Mononuclear cell (primary cell): ENCODE data around the gene VSX1. TPM values are rescaled to one million over a fixed set of nuclear protein-coding genes. Genes with fewer than 3 reads are reported as not detected.

Experiments
- H3K27me3 ChIP-seq: 2 replicates; pipeline ENCODE4 v1.6.0; 2011; ENCODE audit warnings: low read length, control low read depth; ENCODE audit not compliant: insufficient read depth
- H3K4me1 ChIP-seq: 2 replicates; pipeline ENCODE4 v1.5.1; 2011; ENCODE audit warnings: mild to moderate bottlenecking, low read length, control low read depth; ENCODE audit not compliant: insufficient read depth
- H3K4me3 ChIP-seq: 2 replicates; pipeline ENCODE4 v1.5.1; 2011; ENCODE audit warnings: mild to moderate bottlenecking, low read length, moderate library complexity
- H3K9me3 ChIP-seq: 2 replicates; pipeline ENCODE4 v1.5.1; 2011; ENCODE audit warnings: low read depth, mild to moderate bottlenecking, control low read depth, low read length
- total RNA-seq: library from RNA; depleted of rRNA; stranded (reverse); fragments of >200 nt; gene quantifications from one replicate; pipeline ENCODE4 v1.2.3, GENCODE V29; 2012

The VSX1 gene
- total RNA-seq, 1 donor, result not detected

- Histone ChIP-seq H3K9me3 (no peaks in the 10 kb centered on the region), H3K4me3 (no peak overlapping the region), H3K27me3 (no peaks in the 10 kb centered on the region), H3K4me1 (peaks cover 69% of the 10 kb centered on the region)
Measured at GRCh38 chr20:25054995-25055629, 26.8 kb downstream of the VSX1 start.

- H3K27me3 ChIP-seq, result no peaks in the 10 kb centered on the region
- no peak overlapping the region for H3K4me3 ChIP-seq
- no peaks in the 10 kb centered on the region for H3K9me3 ChIP-seq
- H3K4me1 ChIP-seq, result peaks cover 66% of the 10 kb centered on the region
Measured at GRCh38 chr20:25054096-25054820, 27.7 kb downstream of the VSX1 start.

GRCh38 chr20:25053255-25054031, 28.5 kb downstream of the VSX1 start:
- H3K9me3 ChIP-seq, result no peaks in the 10 kb centered on the region
- no peak overlapping the region for H3K4me3 ChIP-seq
- peaks cover 58% of the 10 kb centered on the region for H3K4me1 ChIP-seq
- no peaks in the 10 kb centered on the region for H3K27me3 ChIP-seq

GRCh38 chr20:25052255-25053194, 29.4 kb downstream of the VSX1 start:
- H3K4me1 ChIP-seq, result peaks cover 57% of the 10 kb centered on the region
- H3K27me3 ChIP-seq, result no peaks in the 10 kb centered on the region
- H3K4me3 ChIP-seq, result no peak overlapping the region
- no peaks in the 10 kb centered on the region for H3K9me3 ChIP-seq

- peaks cover 53% of the 10 kb centered on the region for H3K4me1 ChIP-seq
- no peak overlapping the region for H3K4me3 ChIP-seq
- H3K9me3 ChIP-seq, result no peaks in the 10 kb centered on the region
- H3K27me3 ChIP-seq, result no peaks in the 10 kb centered on the region
Measured at GRCh38 chr20:25051386-25052155, 30.4 kb downstream of the VSX1 start.

GRCh38 chr20:25050501-25051350, 31.2 kb downstream of the VSX1 start:
- Histone ChIP-seq H3K9me3 (no peaks in the 10 kb centered on the region), H3K4me3 (no peak overlapping the region), H3K4me1 (peaks cover 44% of the 10 kb centered on the region), H3K27me3 (no peaks in the 10 kb centered on the region)

GRCh38 chr20:25050082-25050481, 31.9 kb downstream of the VSX1 start:
- H3K4me3 ChIP-seq, result no peak overlapping the region

GRCh38 chr20:25049261-25050060, 32.5 kb downstream of the VSX1 start:
- H3K4me3 ChIP-seq, result no peak overlapping the region
- no peaks in the 10 kb centered on the region for H3K9me3 ChIP-seq
- H3K27me3 ChIP-seq, result no peaks in the 10 kb centered on the region
- peaks cover 37% of the 10 kb centered on the region for H3K4me1 ChIP-seq

More at GRCh38 chr20:25050082-25050481, 31.9 kb downstream of the VSX1 start:
- no peaks in the 10 kb centered on the region for H3K9me3 ChIP-seq
- no peaks in the 10 kb centered on the region for H3K27me3 ChIP-seq
- H3K4me1 ChIP-seq, result peaks cover 38% of the 10 kb centered on the region

GRCh38 chr20:25048519-25048952, 33.4 kb downstream of the VSX1 start:
- H3K9me3 ChIP-seq, result no peaks in the 10 kb centered on the region
- H3K4me3 ChIP-seq, result no peak overlapping the region
- H3K27me3 ChIP-seq, result no peaks in the 10 kb centered on the region
- H3K4me1 ChIP-seq, result peaks cover 36% of the 10 kb centered on the region

- Histone ChIP-seq H3K4me1 (peaks cover 36% of the 10 kb centered on the region), H3K4me3 (no peak overlapping the region)
Measured at GRCh38 chr20:25047766-25048165, 34.2 kb downstream of the VSX1 start.

GRCh38 chr20:25046736-25047666, 34.9 kb downstream of the VSX1 start:
- Histone ChIP-seq H3K4me3 (no peak overlapping the region), H3K9me3 (no peaks in the 10 kb centered on the region), H3K4me1 (peaks cover 36% of the 10 kb centered on the region), H3K27me3 (no peaks in the 10 kb centered on the region)

More at GRCh38 chr20:25047766-25048165, 34.2 kb downstream of the VSX1 start:
- Histone ChIP-seq H3K9me3 (no peaks in the 10 kb centered on the region), H3K27me3 (no peaks in the 10 kb centered on the region)

GRCh38 chr20:25046181-25046641, 35.7 kb downstream of the VSX1 start:
- H3K9me3 ChIP-seq, result no peaks in the 10 kb centered on the region
- H3K4me1 ChIP-seq, result peaks cover 39% of the 10 kb centered on the region
- no peaks in the 10 kb centered on the region for H3K27me3 ChIP-seq
- no peak overlapping the region for H3K4me3 ChIP-seq
